ENCODE measurements around the gene RNF212B.

RNF212B gene

GRCh38 chr14:23296012-23296777 lies 58.5 kb downstream of the RNF212B start:
- DNase-seq (ENCODE audit: low read depth in 3 of 3): no peak

- DNase-seq (ENCODE audit: low read depth in 3 of 3): no peak
Measured at GRCh38 chr14:23297096-23297495, 59.4 kb downstream of the RNF212B start.

- DNase-seq (ENCODE audit: low read depth in 3 of 3): no peak
Measured at GRCh38 chr14:23297611-23298277, 60.0 kb downstream of the RNF212B start.

- DNase-seq (ENCODE audit: low read depth in 3 of 3): no peak
Measured at GRCh38 chr14:23299211-23299957, 61.6 kb downstream of the RNF212B start.

- no peak for DNase-seq (ENCODE audit: low read depth in 3 of 3)
Measured at GRCh38 chr14:23299986-23300686, 62.4 kb downstream of the RNF212B start.

- no peak for DNase-seq (ENCODE audit: low read depth in 3 of 3)
Measured at GRCh38 chr14:23300687-23301223, 63.0 kb downstream of the RNF212B start.

- peak; percentile 94 to 95 (median 95) for DNase-seq (ENCODE audit: low read depth in 3 of 3)
Measured at GRCh38 chr14:23301288-23301968, 63.7 kb downstream of the RNF212B start.

- no peak for DNase-seq (ENCODE audit: low read depth in 3 of 3)
Measured at GRCh38 chr14:23301969-23302289, 64.2 kb downstream of the RNF212B start.

- DNase-seq (ENCODE audit: low read depth in 3 of 3): peak; percentile 68 to 87 (median 82)
Measured at GRCh38 chr14:23302290-23303225, 64.8 kb downstream of the RNF212B start, which contains the start of gene PPP1R3E. Gene PPP1R3E, minus strand, starts transcription at chr14:23302859. Its CDS starts 283 bp downstream, at chr14:23302576.

GRCh38 chr14:23306412-23307145 lies 68.8 kb downstream of the RNF212B start, which contains the start of gene BCL2L2:
Gene BCL2L2, plus strand, starts transcription at chr14:23306833. Its CDS starts 935 bp downstream, at chr14:23307768.
- no peak for DNase-seq (ENCODE audit: low read depth in 3 of 3)

- no peak for DNase-seq (ENCODE audit: low read depth in 3 of 3)
Measured at GRCh38 chr14:23307146-23307530, 69.4 kb downstream of the RNF212B start.

- no peak for DNase-seq (ENCODE audit: low read depth in 3 of 3)
Measured at GRCh38 chr14:23307687-23308644, 70.2 kb downstream of the RNF212B start.

- no peak for DNase-seq (ENCODE audit: low read depth in 3 of 3)
Measured at GRCh38 chr14:23308721-23309445, 71.1 kb downstream of the RNF212B start.

GRCh38 chr14:23310546-23310945 lies 72.8 kb downstream of the RNF212B start:
- DNase-seq (ENCODE audit: low read depth in 3 of 3): no peak

GRCh38 chr14:23316300-23316699 lies 78.6 kb downstream of the RNF212B start:
- no peak for DNase-seq (ENCODE audit: low read depth in 3 of 3)

- DNase-seq (ENCODE audit: low read depth in 3 of 3): no peak
Measured at GRCh38 chr14:23319746-23320583, 82.2 kb downstream of the RNF212B start.
